H4 (cell line): Measurements from ENCODE around the gene PACSIN2. TPM values are rescaled to one million over a fixed set of nuclear protein-coding genes. Genes with fewer than 3 reads are reported as not detected.
"Not testable (repeated sequence)": the region's sequence is repeated elsewhere in the genome, so short reads cannot be mapped to it uniquely, and the experiment has no call there.

ENCODE experiments used
- DNase-seq: peaks from one replicate; pipeline ENCODE4 v3.0.0-alpha.2; 2015; ENCODE audit warnings: low spot score
- total RNA-seq: library from RNA; depleted of rRNA; stranded (reverse); fragments of >200 nt; shearing (Covaris generic); gene quantifications from 2 replicates; pipeline ENCODE4 v1.2.3, GENCODE V29; 2014

The PACSIN2 gene
- total RNA-seq, 1 experiment from 2014 or later, result 52.4 TPM

DNA sequence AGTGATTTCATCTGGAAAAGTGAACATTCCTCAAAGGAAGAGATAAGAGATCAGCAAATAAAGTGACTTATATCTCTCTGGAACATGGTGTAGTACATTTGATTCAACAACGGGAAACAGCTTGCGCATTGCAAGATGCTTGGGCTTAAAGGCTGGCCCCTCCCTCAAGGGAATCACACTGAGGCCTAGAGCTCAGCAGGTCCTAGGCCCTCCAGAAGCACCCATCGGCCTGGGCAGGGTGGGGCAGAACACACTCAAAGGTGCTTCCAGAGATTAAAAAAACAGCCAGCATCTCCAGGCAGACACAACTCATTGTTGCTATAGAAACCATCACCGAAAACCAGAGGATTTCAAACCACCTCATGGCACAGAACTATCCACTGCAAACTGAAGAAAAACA lies 88.8 kb downstream of the PACSIN2 start:
- no peak for DNase-seq

DNA sequence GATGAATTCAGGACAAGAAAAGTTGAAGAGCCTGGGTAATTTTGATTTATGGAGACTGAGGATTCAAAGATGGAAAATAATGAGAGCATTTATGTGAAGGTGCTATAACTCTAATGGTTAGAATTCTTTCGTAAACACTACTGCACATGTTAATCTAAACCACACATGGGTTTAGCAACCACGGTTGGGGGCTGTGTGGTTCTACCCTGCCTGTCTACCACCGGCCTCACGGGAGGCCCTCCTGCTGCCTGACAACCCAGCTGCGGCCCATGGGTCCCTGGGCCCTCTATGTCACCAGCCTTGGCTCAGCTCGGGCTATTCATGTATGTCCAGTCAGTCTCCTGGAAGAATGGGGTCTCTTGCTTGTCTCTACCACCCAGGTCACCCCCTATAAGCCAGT lies 89.4 kb downstream of the PACSIN2 start:
- DNase-seq, result no peak

DNA sequence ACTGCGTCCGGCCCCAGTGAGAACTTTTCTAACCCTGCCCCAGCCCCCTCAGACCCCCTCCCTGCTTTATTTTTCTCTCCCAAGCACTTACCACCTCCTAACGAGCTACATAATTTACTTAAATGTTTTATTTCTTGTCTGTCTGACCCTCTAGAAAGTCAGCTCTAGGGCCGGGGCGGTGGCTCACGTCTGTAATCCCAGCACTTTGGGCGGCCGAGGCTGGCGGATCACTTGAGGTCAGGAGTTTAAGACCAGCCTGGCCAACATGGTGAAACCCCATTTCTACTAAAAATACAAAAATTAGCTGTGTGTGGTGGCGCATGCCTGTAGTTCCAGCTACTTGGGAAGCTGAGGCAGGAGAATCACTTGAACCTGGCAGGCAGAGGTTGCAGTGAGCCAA lies 89.9 kb downstream of the PACSIN2 start:
- DNase-seq, result not testable (repeated sequence)

DNA sequence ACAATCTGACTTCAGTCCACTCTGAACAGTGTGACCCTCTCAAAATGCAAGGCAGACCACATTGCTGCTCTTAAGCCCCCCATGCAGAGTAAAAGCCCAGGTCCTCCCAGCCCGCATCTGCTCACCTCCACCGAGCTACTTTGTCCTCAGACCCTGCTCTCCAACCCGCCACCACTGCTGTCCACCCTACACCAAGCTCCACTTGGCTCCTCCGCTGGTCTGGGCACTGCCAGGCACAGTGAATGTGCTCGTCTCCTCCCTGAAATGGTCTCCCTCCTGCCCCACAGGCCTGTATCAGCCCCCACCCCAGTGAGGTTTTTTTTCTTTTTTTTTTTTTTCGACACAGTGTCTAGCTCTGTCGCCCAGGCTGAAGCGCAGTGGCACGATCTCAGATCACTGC lies 90.5 kb downstream of the PACSIN2 start:
- DNase-seq, result no peak

DNA sequence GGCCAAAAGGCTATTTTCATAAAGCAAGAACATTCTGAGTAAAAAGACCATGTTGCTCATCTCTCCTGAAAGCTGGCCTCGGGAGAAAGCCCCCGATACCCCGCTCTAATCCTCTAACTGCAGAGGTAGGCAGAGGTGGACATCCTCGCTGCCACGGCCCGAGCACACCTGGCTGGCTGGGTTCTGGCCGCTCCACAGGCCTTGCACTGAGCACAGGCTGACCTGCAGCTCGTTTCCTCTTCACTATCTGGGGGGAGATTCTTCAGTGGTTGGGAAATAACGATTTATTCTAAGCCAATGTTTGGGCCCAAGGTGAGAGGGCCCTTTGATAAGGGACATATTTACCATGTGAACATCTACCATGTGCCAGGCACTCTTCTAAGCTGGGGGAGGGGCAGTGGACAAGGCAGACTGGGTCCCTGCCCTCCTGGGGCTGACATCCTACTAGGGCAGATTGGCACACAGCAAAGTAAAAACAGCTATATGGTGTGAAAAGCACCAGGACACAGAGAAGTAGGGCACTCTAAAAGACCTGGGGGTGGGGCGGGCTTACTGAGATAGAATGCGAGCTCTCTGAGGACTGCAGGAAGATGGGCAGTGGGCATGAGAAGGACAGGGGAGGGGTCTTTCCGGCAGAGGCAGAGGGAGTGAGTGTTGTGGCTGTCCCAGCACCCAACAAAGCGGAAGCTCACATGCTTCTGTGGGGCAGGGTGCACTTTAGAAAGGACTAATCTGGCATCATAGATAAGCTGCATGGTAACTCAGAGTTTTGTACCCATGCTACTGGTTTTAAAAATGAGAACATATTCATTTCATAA lies 92.4 kb downstream of the PACSIN2 start:
- no peak for DNase-seq

DNA sequence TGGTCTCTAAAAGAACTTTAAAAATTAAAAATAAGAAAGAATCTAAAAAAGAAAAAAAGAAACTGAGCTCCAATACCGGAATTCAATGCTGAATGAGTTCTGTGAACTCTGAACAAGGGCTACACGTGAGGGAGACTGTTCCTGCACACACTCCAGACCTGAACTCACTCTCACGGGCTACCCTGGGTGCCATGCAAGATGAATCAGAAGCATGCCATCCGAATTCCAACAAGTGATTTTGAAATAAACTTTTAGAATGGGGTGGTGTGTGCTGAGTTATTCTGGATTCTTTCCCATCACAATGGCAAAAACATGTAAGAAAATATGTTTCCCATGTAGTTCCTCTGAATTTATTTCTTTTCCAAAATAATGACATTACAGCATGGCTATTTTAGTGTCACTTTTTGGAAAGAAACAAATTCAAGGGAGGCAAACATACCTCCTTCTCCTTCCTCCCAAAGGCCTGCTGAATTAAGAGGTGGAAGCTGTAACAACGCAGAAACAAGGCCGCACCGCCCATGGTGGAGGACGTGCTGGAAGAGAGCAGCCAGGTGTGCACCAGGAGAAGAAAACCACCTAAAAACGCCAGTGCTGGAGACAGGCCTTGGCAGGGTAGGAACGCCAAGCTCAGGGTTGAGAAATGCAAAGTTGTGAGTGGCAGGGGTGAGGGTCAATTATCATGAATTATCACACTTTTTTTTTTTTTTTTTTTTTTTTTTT lies 94.7 kb downstream of the PACSIN2 start:
- DNase-seq, result no peak

DNA sequence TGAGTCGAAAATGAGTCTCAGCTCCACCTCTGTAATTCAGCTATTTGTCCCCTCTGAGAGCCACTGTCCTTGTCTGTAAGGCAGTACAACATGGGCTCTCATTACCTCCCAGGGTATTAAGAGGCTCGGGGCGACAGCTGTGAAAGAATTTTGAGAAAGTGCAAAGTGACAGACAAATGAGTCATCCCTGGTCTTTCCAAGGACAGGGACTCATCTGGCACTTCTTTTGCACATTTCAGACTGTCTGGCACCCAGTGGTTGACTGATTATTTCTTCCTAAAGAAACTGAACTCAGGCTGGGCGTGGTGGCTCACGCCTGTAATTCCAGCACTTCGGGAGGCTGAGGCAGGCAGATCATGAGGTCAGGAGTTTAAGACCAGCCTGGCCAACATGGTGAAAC lies 95.8 kb downstream of the PACSIN2 start:
- no peak for DNase-seq

DNA sequence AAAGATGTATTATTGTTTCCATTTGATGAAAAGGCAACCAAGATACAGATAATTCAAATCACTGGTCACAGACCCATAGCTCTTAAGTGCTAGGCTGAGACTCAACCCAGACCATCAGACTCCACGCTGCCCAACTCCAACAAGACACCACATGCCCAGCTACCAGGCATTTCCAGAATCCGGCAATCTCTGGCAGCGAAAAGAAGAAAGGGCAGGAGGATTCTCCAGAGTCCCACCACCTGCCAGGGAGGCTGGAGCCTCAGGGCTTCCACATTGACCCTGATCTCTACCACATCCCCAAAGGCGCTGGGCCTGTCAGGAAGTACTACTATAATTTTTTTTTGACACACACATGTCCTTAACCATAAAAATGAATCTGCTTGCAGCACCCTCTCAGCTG lies 96.4 kb downstream of the PACSIN2 start:
- DNase-seq, result no peak

DNA sequence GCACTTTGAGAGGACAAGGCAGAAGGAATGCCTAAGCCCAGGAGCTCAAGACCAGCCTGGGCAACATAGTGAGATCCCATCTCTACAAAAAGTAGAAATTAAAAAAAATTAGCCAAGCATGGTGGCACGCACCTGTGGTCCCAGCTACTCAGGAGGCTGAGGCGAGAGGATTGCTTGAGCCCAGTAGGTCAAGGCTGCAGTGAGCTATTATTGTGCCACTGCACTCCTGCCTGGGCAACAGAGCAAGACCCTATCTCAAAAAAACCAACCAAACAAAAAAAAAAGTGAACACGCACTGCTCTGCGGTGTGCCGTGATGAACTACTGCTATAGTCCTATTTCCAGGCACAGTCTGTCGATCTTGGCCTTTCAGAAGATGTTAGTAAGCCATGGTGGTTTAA lies 97.6 kb downstream of the PACSIN2 start:
- not testable (repeated sequence) for DNase-seq

DNA sequence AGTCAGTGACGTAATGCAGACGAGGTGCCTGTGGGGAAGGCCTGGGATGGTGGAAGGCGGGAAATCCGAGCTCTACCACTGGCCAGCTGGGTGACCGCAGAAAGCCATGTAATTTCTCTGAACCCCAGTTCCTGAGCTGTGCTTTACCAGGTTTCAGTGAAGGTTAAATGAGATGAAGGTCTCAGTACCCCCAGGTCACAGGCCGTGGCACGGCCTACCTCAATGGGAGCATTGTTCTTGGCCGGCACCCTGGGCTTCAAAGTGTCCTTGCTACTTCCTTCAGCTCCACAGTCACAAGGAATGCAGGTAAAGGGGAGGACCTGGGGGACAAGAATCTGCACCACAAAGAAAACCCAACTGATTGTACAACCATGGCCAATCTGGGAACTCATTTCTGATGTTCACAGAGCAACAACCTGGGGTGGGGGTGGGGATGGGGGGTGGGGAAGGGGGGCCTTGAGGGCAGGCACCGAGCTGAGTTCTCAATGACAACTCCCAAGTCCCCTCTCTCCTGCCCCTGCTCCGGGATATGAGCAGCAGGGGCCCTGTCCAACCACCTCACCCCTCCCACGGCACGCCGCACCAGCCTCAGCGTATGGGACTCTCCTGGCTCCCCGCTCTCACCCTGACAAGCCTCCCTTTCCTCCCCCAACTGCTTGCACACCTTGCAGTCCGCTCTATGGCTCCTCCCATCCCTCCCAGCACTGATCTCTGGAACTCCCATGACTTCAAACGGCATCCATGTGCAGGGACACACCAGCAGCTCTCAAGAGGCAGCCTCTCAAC lies 98.8 kb downstream of the PACSIN2 start:
- DNase-seq, result no peak

DNA sequence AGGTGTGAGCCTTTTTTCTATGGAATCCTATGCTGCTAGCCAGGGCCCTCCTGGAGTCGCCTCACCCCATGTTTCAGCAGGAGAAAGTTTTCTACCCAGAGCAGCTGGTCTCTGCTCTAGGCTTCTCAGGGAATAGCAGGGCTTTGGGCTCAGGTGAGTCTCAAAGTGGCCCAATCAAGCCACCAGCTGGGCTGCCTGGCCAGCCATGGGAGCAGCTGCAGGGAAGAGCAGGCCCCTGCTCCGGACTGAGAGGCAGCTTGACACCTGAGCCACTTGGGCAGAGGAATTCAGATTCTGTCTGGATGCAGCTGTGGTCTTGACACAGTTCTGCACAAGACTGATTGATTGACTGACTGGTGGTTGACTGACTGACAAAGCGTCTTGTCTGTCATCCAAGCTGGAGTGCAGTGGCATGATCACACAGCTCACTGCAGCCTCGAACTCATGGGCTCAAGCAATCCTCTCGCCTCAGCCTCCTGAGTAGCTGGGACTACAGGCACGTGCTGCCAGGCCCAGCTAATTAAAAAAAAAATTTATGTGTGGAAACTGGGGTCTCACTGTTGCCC lies 100.4 kb downstream of the PACSIN2 start:
- DNase-seq, result no peak

DNA sequence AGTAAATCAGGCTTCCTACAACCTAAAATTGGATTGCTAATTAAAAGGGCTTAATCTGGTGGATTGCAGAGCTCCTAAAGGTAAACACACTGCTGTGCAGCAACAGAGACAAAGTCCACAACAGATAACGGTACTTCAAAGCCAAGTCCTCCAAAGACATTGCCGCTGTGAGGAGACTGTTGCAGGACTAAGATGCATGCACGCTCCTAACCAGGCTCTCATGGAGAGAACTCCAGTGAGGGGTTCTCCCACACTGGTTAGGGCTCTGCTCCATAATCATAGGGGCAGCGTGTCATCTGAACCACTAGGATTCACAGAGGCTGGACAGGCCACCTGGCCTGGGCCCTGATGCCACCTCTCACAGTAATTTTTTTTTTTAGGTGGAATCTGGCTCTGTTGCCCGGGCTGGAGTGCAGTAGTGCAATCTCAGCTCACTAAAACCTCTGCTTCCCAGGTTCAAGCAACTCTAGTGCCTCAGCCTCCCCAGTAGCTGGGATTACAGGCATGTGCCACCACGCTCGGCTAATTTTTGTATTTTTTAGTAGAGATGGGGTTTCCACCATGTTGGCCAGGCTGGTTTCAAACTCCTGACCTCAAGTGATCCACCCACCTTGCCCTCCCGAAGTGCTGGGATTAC lies 101.0 kb downstream of the PACSIN2 start:
- no peak for DNase-seq

DNA sequence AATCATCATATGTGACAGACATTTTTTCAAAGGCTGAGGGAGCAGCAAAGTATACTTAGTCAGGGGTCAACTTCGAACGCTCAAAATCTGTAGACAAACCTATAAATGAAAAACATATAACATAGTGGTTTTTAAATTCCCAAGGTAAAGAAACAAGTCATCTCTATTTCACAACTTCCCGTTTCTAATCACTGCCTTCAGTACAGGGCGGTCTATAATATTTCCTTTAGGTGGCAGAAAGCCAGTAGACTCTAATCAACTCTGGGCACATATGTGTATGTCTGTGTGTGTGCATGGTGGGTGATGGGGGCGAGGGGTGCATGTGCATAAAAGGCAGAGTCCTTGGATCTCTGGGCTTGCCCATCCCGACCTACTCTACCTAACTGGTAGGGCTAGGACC lies 102.9 kb downstream of the PACSIN2 start:
- no peak for DNase-seq

DNA sequence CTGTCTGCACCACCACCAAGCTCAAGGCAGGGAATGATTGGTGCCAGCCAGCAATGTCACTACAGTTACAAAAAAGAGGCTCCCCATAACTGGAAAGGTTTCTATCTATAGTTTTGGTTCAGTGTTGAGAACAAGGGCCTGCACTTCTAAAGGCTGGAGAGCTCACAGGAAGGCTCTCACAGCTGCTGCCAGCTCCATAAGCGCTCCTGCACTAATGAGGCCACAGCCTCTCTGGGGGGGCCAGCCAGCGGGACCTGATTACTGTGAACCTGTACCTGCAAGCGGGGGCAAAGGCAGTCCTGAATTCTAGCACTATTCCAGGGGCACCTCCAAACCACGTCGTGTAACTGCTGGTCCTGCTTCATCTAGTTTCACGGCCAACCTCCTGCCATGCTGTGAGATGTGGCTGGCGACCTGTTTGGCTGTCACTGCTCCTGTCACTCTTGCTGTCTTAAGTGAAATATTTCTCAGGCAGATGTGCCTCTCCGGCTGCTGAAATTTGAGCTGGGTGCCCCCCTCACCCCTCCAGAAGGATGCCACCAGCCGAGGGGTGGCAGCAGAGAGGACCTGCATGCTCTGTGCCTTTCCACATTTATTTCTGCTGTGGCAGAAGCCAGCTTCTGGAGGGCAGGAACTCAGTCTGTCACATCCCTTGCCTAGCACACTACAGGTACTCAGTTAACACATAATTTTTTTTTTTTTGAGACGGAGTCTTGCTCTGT lies 104.6 kb downstream of the PACSIN2 start:
- DNase-seq, result no peak

DNA sequence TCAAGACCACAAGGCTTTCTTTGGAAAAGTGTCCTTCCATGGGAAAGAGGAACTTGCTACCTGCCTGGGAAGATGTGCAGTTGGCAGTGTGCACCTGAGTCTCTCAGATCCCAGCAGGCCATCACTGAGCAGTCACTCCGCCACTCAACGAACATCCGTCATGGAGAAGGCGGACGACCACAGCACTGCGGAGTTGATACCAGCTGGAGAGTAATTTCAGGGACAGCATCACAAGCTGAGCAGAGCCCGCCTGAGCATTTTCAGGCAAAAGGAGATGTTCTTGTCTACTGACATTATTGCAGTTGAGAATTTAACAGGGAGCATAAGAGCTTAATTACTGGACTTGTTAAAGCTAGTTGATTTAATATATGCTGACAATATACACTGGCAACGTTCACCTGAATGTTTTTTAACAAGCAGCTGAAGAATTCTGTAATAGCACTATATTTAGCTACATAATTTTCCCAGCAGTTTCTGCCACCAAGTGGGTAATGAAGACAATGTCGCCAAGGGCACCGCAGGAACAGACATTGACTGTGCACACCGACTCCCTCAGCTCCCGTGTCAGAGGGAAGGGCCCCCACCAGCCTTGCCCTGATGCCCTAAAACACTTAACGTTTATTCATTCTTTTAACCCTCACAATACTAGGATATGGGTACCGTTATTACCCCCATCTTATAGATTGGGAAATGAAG lies 105.4 kb downstream of the PACSIN2 start:
- no peak for DNase-seq

DNA sequence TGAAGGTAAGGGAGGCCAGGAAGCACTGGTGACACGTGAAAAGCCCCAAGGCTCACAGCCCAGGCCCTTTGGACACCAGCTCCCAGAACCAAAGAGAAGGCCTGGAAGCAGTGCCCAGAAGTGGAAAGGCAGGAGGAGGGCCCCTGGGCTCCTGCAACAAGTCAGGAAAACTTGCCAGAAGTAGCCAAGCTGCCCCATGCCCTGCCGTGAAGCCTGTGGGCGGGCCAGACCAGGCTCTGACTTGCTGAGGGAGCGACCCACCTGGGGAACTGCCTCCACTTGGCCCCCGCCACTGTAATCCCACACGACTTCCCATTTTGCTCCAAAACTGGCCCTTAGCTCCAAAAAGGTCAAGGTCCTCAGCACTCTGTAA lies 106.6 kb downstream of the PACSIN2 start:
- no peak for DNase-seq

DNA sequence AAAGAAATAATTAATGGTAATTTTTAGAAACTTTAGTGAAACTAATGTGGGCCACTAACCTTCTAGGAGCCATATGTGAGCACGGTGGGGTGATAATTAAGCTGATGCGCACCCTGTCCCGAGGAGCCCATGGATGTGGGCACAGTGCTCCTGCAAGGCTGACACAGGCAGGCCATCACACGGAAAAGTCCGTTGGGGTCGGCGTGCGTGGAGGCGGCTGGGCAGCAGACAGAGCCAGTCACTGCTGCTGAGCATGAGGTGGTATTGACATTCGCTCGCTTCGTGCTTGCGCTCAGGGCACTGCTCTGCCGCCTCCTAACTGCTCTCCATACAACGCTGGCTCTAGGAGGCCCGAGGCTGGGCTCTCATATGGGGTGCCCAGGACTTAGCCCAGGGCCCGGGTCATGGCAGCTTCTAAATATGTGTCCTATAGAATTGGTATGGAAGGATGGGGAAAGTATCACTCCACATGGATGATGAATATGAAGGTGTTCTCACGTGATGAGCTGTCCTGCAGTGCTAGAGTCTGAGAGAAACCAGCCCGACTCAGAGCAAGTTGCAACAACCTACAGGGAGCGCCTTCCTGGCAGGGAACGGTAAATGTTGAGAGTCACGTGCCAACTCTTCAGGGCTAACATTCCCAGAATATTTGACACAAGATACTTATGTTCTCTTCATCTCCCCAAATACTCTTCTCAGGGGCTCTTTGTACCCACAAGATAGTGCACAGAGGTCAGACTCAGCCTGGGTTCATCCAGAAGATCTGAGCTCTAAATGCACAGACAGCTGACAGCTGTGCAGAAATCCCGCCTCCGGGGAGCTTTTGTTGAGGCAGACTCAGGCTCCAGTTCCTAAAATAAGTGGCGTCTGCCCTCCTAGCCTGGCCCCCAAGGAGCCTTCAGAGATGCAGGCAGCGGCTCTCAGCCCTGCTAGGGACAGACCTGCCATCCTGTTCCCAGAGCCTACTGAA lies 107.3 kb downstream of the PACSIN2 start:
- DNase-seq, result no peak

DNA sequence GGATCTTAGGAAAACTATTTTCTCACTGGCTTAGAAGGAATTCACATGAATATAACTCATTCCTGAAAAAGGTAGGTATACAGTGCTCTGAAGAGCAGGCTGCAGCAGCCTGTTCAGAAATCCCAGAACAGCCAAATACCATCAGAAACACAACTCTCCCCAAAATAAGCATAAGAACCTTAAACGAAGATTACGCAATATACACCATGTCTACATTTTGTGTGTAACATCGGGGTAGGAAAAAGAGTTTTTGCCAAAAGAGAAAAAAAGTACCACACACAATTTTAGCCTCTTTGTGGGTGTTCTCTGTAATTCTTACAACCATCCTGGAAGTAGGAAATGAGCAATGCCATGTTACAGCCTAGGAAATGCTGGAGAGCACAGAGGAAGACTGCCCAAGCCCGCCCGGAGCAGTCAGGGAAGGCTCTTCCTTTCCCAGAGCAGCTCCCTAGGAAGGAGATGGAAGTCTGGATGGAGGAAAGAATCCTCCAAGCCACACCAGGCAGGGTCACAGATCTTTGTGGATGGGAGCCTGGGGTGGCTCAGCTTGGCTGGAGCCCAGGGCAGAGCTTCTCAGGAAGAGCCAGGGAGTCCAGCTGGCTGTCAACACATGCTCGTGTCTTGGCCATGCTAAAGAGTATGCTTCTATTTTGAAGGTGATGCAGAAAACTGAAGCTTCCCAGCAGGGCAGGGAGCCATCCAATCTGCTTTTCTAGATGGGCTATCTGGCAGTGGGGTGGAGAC lies 108.2 kb downstream of the PACSIN2 start:
- DNase-seq, result no peak
